Amniotic epithelial cell (primary cell): ENCODE data around the gene ANGPTL8.

Source experiments
- DNase-seq: peaks from one replicate; pipeline ENCODE4 v3.0.0-alpha.2; 2010; ENCODE audit warnings: low read depth

Gene ANGPTL8

GRCh38 chr19:11203194-11204075, 36.0 kb upstream of the ANGPTL8 start:
- peak; percentile 80 for DNase-seq

GRCh38 chr19:11204076-11204602, 35.3 kb upstream of the ANGPTL8 start:
- no peak for DNase-seq

- no peak for DNase-seq
Observed at GRCh38 chr19:11204943-11205349, 34.5 kb upstream of the ANGPTL8 start.

- DNase-seq, result no peak
Observed at GRCh38 chr19:11205939-11206570, 33.4 kb upstream of the ANGPTL8 start.

- DNase-seq, result no peak
Observed at GRCh38 chr19:11208561-11209471, 30.6 kb upstream of the ANGPTL8 start.

- no peak for DNase-seq
Observed at GRCh38 chr19:11209839-11210655, 29.4 kb upstream of the ANGPTL8 start.

- DNase-seq, result no peak
Observed at GRCh38 chr19:11210656-11210928, 28.8 kb upstream of the ANGPTL8 start.

- DNase-seq, result no peak
Observed at GRCh38 chr19:11214387-11214786, 25.0 kb upstream of the ANGPTL8 start.

GRCh38 chr19:11221082-11221598, 18.3 kb upstream of the ANGPTL8 start:
- no peak for DNase-seq

GRCh38 chr19:11223200-11223599, 16.2 kb upstream of the ANGPTL8 start:
- no peak for DNase-seq

GRCh38 chr19:11224429-11224828, 15.0 kb upstream of the ANGPTL8 start:
- no peak for DNase-seq

- no peak for DNase-seq
Observed at GRCh38 chr19:11225172-11225571, 14.2 kb upstream of the ANGPTL8 start.

GRCh38 chr19:11225815-11226214, 13.6 kb upstream of the ANGPTL8 start:
- DNase-seq, result no peak

- no peak for DNase-seq
Observed at GRCh38 chr19:11226716-11227166, 12.7 kb upstream of the ANGPTL8 start.

GRCh38 chr19:11227195-11227886, 12.1 kb upstream of the ANGPTL8 start:
- DNase-seq, result no peak

- DNase-seq, result no peak
Observed at GRCh38 chr19:11230621-11231386, 8.6 kb upstream of the ANGPTL8 start.

GRCh38 chr19:11232555-11232954, 6.9 kb upstream of the ANGPTL8 start:
- DNase-seq, result no peak

- no peak for DNase-seq
Observed at GRCh38 chr19:11233073-11233472, 6.3 kb upstream of the ANGPTL8 start.

GRCh38 chr19:11234486-11235075, 4.8 kb upstream of the ANGPTL8 start:
- no peak for DNase-seq
